Hindlimb muscle (tissue), 1 donor: ENCODE measurements around the gene CYB5RL. TPM values are rescaled to one million over a fixed set of nuclear protein-coding genes. Genes with fewer than 3 reads are reported as not detected.
"Not testable (repeated sequence)": the region's sequence is repeated elsewhere in the genome, so short reads cannot be mapped to it uniquely, and the experiment has no call there.

ENCODE experiments used
- DNase-seq: peaks from one replicate; pipeline ENCODE4 v3.0.0-alpha.2; 2013
- polyA plus RNA-seq: library from polyadenylated mRNA; unstranded; fragments of 120-200 nt; gene quantifications from one replicate; pipeline ENCODE4 v1.2.1, GENCODE V29; 2013; ENCODE audit not compliant: insufficient read length

The CYB5RL gene
- polyA plus RNA-seq, 1 donor, result 7.3 TPM

GRCh38 chr1:54180701-54181360 is 19.0 kb downstream of the CYB5RL start:
- no peak for DNase-seq

DNA sequence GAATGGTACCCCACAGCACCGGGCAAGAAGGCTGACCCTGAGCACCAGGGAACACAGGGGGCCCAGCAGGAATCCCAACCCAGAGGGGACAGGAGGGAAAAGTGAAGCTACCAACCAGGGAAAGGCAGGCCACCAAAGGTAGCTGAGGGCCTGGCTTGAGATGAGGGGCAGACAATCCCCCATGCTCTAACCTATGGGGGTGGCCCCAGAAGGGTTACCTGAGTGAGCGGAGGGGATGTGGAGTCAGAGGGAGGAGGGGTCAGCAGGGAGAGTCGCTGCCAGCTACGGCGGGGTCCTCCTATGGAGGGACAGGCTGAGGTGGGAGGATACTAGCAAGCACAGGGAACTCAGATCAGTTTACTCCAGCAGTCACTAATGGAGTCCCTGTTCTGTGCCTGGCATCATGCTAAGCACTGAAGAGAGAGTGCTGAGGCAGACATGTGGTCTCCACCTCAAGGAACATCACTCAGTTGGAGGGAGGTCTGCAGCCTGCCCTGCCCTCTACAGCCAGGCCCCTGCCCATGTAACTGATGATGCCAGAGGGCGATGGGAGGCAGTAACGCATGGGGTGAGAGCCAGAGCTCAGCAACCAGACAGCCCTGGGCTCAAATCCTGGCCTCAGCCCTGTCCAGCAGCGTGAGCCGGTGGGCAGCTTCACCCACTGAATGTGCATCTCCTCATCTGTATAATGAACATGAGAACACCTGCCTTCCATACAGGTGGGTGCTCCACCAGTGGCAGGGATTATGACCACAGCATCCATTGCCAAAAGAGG is 21.3 kb downstream of the CYB5RL start:
- DNase-seq, result no peak

DNA sequence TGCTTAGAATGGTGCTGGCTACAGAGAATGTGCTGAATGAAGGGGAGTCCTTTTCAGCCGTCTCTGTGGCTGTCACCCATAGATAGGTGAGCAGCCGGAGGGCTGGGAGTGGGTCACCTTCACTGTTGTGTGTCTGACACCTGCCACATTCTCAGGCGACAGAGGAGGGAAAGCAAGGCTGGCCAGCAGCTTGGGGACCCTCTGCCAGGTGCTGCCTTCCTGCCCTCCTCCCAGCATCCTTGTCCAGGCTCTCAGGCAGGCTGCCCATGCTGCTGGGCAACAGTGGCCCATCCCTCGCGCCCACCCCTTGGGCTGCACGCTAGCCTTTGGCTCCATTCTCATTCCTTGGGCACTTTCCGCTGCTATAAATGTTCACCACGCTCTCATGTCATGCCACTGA is 22.1 kb downstream of the CYB5RL start:
- no peak for DNase-seq

DNA sequence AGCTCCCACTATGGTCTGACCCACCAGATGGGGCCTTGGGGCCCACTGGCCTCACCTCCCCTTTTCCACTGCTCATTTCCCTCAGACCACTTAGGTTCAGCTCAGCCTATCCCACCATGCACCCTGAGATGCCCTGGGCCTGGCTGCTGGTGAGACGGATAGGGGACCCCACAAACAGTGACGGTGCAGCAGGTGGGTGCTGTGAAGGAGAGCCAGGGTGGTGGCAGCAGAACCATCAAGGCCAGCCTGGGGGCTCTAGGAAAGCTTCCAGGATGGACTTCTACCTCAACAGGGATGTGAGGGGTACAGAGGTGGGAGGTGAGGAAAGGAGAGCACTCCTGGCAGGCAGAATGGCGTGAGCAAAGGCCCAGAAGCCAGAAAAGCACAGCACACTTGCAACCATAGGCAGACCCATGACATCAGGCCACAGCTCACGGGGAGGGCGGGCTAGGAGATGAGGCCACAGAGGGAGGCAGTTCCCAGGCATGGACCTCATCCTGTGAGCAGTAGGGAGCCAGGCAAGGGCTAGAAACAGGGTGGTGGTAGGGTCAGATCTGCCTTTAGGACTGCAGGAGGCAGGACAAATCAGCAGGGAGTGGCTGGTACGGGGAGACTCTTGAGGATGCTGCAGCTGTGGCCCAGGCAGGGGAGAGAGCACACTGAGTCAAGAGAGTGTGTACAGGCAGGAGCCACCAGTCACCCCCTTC is 23.1 kb downstream of the CYB5RL start:
- DNase-seq, result no peak

- DNase-seq, result no peak
These were observed 25.7 kb downstream of the CYB5RL start for GRCh38 chr1:54174106-54174505.

DNA sequence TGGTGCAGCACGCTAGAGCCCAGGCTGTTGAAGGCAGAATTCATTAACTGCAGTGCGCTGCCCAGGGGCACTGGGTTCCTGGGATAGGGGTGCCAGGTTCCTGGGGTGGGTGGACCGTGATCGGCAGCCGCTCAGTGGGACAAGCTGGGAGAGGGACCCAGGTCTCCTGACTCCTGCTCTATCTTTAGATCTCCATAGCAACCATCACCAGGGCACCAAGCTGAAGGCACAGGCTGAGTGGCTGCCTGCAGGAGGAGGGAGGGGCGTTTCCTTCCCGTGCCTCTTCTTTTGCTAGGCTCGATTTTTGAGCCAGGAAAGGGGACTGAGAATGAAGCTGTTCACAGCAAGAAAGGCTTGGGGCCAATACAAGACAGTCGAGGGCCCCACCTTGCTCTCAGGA is 26.1 kb downstream of the CYB5RL start:
- no peak for DNase-seq

- no peak for DNase-seq
These were observed 26.9 kb downstream of the CYB5RL start for GRCh38 chr1:54172614-54173599.

DNA sequence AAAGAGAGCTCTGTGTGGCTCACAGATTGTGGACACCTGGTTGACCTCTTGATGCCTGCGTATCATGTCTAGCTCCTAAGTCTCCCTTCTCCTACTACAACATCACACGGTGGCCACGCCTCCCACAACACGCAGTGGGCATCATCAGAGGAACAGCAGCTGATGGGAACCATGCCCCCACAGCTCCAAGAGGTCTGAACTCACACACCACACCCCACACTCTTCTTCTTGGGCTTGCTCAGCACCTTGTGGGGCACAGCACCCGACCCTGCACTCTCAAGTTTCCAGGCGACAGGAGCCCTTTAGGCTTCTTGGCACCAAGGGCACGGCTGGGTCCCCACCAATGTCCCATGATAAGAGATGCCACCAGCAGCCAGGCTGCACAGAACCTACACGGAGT is 28.2 kb downstream of the CYB5RL start:
- DNase-seq, result no peak

- DNase-seq, result no peak
These were observed 28.8 kb downstream of the CYB5RL start for GRCh38 chr1:54171016-54171415.

GRCh38 chr1:54169068-54169467 is 30.8 kb downstream of the CYB5RL start:
- DNase-seq, result no peak

DNA sequence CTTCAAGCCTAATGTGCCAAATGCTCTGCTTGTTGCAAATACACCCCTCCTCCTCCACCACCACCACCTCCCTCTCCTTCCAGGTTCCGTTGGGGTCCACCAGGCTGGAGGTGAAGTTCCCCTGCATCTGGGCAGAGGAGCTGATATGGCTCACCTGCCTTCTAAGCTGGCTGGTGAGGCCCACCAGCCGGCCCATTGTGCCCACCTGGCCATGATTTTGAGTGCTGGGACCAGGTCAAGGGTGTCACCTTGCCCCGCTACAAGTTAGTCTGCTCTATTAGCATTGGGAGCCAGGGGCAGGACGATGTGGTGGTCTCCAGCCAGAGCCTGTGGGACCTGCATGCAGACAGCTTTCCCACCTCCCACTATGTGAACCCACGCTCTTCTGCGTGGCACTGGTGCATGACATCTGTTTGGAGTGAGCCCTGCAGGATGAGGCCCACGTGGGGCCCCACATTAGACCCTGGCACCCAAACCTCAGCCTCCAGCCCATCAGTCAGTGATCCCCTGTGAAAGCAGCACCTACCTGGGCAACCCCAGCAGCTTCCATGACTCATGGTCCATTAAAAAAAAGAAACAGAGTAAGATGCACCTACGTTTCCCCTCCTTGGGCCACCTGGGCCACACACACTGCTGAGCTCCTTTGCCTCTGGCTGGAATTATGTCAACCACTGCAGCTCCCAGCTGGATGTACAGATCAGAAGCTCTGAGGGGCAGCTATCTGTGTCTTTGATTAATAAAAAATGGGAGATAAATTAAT is 31.4 kb downstream of the CYB5RL start:
- DNase-seq, result no peak

DNA sequence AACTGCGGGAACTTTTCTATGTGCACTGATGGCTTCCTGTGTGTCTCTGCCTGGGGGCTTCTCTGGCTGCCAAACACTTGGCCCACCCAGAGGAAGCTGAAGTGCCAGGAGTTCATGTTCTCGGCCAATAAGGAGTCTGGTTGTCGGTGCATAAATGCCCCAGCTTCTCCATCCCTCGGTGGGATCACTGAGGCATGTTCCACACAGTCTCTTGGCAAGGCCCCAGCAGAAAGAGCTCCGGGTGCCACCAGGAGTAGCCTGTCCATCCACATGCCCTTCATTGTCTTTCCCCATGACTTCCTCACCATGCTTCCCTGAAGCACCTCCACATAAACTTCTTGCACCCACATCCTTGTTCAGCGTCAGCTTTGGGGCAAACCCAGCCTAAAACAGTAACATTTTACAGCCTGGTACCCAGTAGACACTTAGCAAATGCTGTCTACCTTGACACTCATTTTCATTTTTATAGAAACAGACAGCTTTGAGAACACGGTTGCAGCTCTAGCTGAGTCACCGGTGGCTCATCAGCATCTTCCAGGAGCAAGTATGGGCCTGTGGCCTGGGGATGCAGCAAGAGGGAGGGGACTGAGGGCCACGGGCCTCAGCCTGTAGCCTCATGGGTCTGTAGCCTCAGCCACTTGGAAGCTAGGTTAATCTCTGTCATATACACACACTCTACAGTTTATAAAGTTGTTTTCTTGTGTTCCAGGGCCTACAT is 32.2 kb downstream of the CYB5RL start:
- no peak for DNase-seq

GRCh38 chr1:54166357-54166756 is 33.5 kb downstream of the CYB5RL start:
- not testable (repeated sequence) for DNase-seq

DNA sequence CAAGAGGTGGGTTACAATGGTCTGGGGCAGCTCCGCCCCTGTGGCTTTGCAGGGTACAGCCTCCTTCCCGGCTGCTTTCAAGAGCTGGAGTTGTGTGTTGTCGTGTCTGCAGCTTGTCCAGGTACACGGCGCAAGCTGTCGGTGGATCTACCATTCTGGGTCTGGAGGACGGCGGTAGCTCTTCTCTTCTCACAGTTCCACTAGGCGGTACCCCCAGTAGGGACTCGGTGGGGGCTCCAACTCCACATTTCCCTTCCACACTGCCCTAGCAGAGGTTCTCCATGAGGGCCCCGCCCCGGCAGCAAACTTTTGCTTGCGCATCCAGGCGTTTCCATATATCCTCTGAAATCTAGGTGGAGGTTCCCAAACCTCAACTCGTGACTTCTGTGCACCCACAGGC is 34.7 kb downstream of the CYB5RL start:
- no peak for DNase-seq

- no peak for DNase-seq
These were observed 36.3 kb downstream of the CYB5RL start for GRCh38 chr1:54163573-54163972.

DNA sequence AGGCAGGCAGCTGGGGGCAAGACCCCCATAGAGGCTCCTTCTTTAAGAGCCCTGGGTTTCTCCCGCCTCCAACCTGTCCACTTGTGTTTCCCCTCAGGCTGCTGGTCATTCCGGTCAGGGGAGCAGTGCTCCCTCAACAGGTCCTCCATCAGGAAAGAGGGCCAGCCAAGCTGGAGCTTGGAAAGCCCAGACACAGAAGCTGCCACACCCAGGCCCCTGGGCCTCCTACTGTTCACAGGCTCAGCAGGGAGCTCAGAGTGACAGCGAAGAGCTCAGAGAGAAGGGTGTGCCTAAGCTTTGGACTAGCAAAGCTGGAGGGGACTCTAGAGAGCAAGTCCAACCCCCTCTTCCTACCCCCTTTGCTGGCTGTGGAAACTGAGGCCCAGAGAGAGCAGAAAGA is 36.8 kb downstream of the CYB5RL start:
- DNase-seq, result no peak

DNA sequence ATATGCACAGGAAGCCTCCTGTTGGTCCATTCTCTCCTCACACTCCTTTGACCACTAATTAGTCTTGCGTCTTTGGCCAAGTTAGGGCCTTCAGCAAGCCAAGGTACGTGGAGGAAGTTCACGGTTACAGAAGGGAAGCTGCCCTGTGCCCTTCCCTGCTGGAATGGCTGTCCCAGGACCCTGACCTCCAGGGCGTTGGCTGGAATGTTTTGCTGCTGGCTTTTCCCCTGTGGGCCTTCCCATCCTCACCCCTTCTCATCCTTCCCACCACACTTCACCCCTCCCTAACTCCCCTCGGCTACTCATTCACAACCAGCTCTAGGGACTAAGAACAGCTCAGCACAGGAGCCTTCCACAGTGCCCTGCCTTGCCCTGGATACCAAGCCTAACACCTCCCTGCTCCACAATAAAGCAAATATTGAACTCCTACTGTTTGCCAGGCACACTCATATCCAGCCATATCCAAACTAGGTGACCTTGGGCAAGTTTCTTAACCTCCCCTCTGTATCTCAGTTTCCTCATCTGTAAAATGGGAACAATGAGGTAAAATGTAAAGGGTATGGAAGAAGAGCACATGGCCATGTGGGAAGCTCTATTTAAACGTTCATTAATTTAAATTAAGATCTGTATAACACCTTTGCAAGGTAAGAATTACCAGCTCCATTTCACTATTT is 38.2 kb downstream of the CYB5RL start:
- DNase-seq, result no peak

DNA sequence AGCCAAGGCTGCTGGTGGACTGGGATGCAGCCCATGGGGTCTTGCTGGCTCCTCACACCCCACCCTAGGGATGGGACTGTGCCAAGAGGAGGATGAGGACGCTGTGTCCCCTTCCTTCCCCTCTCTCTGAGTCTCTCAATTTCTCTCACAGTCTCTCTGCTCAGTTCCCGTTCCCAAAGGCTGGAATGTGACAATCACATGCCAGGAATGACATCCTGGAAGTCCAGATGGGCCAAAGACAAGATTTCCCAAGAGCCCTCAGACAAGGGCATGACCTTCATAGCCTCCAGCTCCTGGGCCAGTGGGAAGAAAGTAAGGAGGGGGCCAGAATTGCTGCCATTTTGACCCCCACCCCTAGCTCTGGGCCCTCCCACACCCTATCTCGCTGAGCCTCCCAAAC is 39.5 kb downstream of the CYB5RL start:
- DNase-seq, result no peak

GRCh38 chr1:54159733-54160316 is 40.0 kb downstream of the CYB5RL start:
- DNase-seq, result no peak

DNA sequence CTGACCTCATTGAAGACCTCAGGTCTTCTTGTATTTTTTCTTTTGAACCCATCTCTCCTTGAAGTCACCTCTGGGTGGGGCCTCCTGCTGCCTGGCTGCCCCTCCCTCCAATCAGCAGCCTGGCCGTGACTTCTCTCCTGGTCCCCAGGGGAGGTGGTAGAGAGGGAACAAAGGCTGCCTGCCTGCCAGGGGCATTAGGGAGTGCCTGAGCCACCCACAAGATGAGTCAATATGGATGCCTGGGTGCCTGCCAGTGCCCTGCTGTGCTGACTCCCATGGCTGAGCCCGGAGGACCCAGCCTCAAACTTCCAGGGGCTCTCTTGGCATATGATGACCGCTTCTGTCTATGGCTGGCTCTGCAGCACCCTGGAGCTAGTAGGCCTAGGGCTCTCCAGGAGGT is 41.8 kb downstream of the CYB5RL start:
- DNase-seq, result no peak
